Osteocyte (in vitro differentiated cells): Measurements from ENCODE around the gene ALG3. TPM values are rescaled to one million over a fixed set of nuclear protein-coding genes. Genes with fewer than 3 reads are reported as not detected.

ENCODE experiments used
- DNase-seq: peaks from one replicate; pipeline ENCODE4 v3.0.0; 2021; ENCODE audit warnings: mixed read lengths; ENCODE audit not compliant: unreplicated experiment; ENCODE audit errors: extremely low spot score
- H3K27ac Mint-ChIP-seq: one replicate; pipeline ENCODE4 v1.8.0; 2021; ENCODE audit warnings: mild to moderate bottlenecking, mixed read lengths; ENCODE audit not compliant: unreplicated experiment
- H3K27me3 Mint-ChIP-seq: one replicate; pipeline ENCODE4 v1.8.0; 2021; ENCODE audit warnings: mixed read lengths; ENCODE audit not compliant: unreplicated experiment
- H3K36me3 Mint-ChIP-seq: one replicate; pipeline ENCODE4 v1.8.0; 2021; ENCODE audit warnings: mixed read lengths; ENCODE audit not compliant: unreplicated experiment
- H3K4me1 Mint-ChIP-seq: one replicate; pipeline ENCODE4 v1.8.0; 2021; ENCODE audit warnings: mixed read lengths; ENCODE audit not compliant: unreplicated experiment
- H3K4me3 Mint-ChIP-seq: one replicate; pipeline ENCODE4 v1.8.0; 2021; ENCODE audit warnings: mild to moderate bottlenecking, moderate library complexity, mixed read lengths; ENCODE audit not compliant: unreplicated experiment
- H3K9me3 Mint-ChIP-seq: one replicate; pipeline ENCODE4 v1.8.0; 2021; ENCODE audit warnings: mixed read lengths; ENCODE audit not compliant: unreplicated experiment
- microRNA-seq: library from miRNA; unstranded; fragments of <30 nt; microRNA quantifications from one replicate; pipeline ENCODE4 v1.1.0, GENCODE V29; 2020; ENCODE audit not compliant: unreplicated experiment
- total RNA-seq: library from RNA; stranded (reverse); gene quantifications from 2 replicates; pipeline ENCODE4 v1.2.1, GENCODE V29; 2021
- TF ChIP-seq, protein P1 (sequence below): fragments of 200-600 bp; sonication (generic); IDR thresholded peaks from 2 replicates; pipeline ENCODE4 v1.5.0; 2021; ENCODE audit warnings: antibody characterized with exemption, mild to moderate bottlenecking, moderate library complexity

Gene ALG3
- total RNA-seq, 1 donor from 2014 or later = 40.7 TPM

DNA sequence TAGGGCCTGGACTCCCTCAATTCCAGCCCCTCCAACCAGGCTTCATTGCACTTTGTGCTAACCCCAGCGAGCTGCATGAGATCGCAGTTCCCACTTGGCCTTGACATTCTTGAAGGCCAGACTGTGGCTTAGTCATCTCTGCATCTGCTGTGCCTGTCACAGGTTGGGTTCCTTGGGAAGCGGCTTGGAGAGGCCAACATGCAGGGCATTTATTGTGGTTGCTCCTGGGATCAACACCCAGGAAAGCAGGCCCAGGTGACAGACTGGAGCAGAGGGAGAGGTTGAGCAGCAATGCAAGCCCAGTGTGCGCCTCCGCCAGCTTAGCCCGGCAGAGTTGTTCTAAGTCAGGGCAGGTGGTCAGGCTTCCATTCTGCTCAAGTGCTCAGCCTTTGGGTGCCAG is 52.2 kb downstream of the ALG3 start:
- Mint-ChIP-seq H3K9me3 (no peaks in the 10 kb centered on the region), H3K27ac (no peak overlapping the region), H3K36me3 (peaks cover 34% of the 10 kb centered on the region), H3K4me1 (no peaks in the 10 kb centered on the region), H3K27me3 (no peaks in the 10 kb centered on the region), H3K4me3 (no peak overlapping the region)
- TF ChIP-seq, protein P1, sequence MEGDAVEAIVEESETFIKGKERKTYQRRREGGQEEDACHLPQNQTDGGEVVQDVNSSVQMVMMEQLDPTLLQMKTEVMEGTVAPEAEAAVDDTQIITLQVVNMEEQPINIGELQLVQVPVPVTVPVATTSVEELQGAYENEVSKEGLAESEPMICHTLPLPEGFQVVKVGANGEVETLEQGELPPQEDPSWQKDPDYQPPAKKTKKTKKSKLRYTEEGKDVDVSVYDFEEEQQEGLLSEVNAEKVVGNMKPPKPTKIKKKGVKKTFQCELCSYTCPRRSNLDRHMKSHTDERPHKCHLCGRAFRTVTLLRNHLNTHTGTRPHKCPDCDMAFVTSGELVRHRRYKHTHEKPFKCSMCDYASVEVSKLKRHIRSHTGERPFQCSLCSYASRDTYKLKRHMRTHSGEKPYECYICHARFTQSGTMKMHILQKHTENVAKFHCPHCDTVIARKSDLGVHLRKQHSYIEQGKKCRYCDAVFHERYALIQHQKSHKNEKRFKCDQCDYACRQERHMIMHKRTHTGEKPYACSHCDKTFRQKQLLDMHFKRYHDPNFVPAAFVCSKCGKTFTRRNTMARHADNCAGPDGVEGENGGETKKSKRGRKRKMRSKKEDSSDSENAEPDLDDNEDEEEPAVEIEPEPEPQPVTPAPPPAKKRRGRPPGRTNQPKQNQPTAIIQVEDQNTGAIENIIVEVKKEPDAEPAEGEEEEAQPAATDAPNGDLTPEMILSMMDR = no peak
- DNase-seq = no peak

DNA sequence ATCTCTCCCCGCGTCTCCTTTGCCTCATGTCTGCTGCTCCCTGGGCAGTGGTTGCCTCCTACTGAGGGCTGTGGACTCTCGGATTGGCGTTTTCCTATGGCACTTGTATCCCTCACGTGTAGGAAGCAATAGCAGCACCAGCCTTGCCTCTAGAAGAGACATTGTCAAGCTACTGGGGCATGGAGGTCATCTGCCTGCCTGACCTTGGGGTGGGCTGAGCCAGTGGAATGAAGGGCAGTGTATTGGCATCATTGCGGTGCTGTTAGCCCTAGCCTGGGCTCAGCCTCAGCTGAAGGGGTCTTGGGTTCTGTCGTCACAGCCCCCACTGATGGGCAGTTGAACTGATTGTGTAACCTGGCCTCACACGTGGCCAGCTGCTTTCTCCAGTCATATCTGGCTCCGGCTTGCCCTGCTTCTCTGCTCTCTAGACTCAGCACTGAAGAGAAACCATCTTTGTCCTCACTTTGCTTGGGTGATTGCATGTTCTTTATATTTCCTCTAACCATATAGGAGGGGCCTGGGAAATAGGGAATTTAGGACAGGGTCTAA is 54.7 kb downstream of the ALG3 start:
- H3K4me3 Mint-ChIP-seq = no peak overlapping the region
- no peak for DNase-seq
- peaks cover 47% of the 10 kb centered on the region for H3K36me3 Mint-ChIP-seq
- H3K9me3 Mint-ChIP-seq = no peaks in the 10 kb centered on the region
- TF ChIP-seq, protein P1 = no peak
- H3K27ac Mint-ChIP-seq = no peak overlapping the region
- H3K27me3 Mint-ChIP-seq = no peaks in the 10 kb centered on the region
- no peaks in the 10 kb centered on the region for H3K4me1 Mint-ChIP-seq

DNA sequence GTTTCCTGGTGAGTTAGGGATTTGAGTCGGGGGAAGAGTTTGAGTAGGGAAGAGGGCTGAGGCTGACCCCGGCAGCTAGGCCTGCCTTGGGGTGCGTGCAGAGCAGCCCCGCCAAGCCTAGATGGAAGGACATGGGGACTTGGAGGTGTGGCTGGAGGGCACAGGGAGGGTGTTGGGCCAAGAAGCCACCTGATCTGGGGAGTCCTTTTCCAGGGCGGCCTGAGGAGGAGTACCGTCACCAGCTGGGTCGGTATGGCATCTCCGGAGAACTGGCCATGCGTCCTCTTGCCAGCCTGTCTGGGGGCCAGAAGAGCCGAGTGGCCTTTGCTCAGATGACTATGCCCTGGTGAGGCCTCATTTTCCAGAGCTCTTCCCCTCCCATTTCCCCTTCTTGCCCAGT is 55.9 kb downstream of the ALG3 start:
- Mint-ChIP-seq H3K27ac (no peak overlapping the region), H3K9me3 (no peaks in the 10 kb centered on the region), H3K27me3 (no peaks in the 10 kb centered on the region), H3K4me1 (peaks cover 3% of the 10 kb centered on the region), H3K4me3 (no peak overlapping the region), H3K36me3 (peaks cover 47% of the 10 kb centered on the region)
- TF ChIP-seq, protein P1 = no peak
- DNase-seq = no peak

Small RNA genes within 50 kb of the gene (microRNA-seq; reads per million reads assigned to microRNA genes)
- not detected for gene MIR1224

Other genes starting within 250 kb of the ALG3 start
- gene ABCC5, start 231.1 kb downstream of the ALG3 start, total RNA-seq = 39.0 and 39.9 TPM in 2 replicates
- gene HTR3D, start 217.2 kb downstream of the ALG3 start, total RNA-seq = not detected in 2 replicates
- not detected in 2 replicates for gene HTR3C, start 195.9 kb downstream of the ALG3 start, total RNA-seq
- not detected in 2 replicates for gene HTR3E, start 151.9 kb downstream of the ALG3 start, total RNA-seq
- 30.3 and 30.4 TPM in 2 replicates for gene EIF2B5, start 113.6 kb downstream of the ALG3 start, total RNA-seq
- 110 and 121 TPM in 2 replicates for gene DVL3, start 93.6 kb downstream of the ALG3 start, total RNA-seq
- gene AP2M1, start 74.1 kb downstream of the ALG3 start, total RNA-seq = 398 and 419 TPM in 2 replicates
- gene ABCF3, start 62.8 kb downstream of the ALG3 start, total RNA-seq = 60.5 and 69.5 TPM in 2 replicates
- 0.11 TPM in 1 of 2 replicates, not detected in the other for gene VWA5B2, start 19.4 kb downstream of the ALG3 start, total RNA-seq
- gene EEF1AKMT4, start 710 bp upstream of the ALG3 start, total RNA-seq = 3.9 and 4.5 TPM in 2 replicates
- gene CAMK2N2, start 12.6 kb upstream of the ALG3 start, total RNA-seq = 1.8 and 2.0 TPM in 2 replicates
- gene ECE2, start 27.1 kb upstream of the ALG3 start, total RNA-seq = not detected in 2 replicates
- gene PSMD2, start 50.3 kb upstream of the ALG3 start, total RNA-seq = 222 and 239 TPM in 2 replicates
- gene EIF4G1, start 65.6 kb upstream of the ALG3 start, total RNA-seq = 367 and 385 TPM in 2 replicates
- gene FAM131A, start 88.6 kb upstream of the ALG3 start, total RNA-seq = 10.1 and 11.3 TPM in 2 replicates
- gene CLCN2, start 112.6 kb upstream of the ALG3 start, total RNA-seq = 9.4 and 9.7 TPM in 2 replicates
- gene POLR2H, start 112.7 kb upstream of the ALG3 start, total RNA-seq = 56.4 and 57.7 TPM in 2 replicates
- not detected in 2 replicates for gene THPO, start 129.2 kb upstream of the ALG3 start, total RNA-seq
- 2.7 and 4.4 TPM in 2 replicates for gene CHRD, start 131.1 kb upstream of the ALG3 start, total RNA-seq